ENCODE results near the gene SPOCK1. TPM values are rescaled to one million over a fixed set of nuclear protein-coding genes. Genes with fewer than 3 reads are reported as not detected.

The SPOCK1 gene
- total and polyA plus RNA-seq, 2 of the 4 experiments (the other 2 are of a cell fraction), result 5.0 to 20.3 TPM

DNA sequence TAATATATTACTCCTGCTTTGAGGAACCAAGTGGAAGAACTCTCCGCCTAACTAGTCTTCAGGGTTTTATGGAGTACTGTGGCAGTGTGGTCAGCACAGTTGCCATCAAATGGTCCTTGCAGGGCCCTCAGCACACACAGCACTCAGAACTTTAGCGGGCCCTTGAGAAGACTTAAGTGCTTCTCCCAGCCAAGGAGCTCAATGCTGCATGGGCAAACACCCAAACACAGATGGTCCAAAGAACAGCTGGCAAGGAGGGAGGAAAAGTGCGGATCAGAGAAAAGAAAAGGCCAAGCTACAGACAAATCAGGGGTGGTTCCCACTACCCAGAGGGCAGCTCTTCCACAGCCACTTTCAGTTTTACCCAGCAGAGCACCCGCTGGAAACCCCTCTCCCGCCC lies 98.6 kb downstream of the SPOCK1 start:
- WGBS, 2 experiments (ENCODE audit: extremely low coverage in 2 of 2, insufficient read length in 1 of 2), result no CpG with 5 or more reads among the region's 5 CpGs
- ATAC-seq (ENCODE audit: low read depth) (no peak), DNase-seq (no peak)
- Histone ChIP-seq H3K79me1 (ENCODE audit: low read depth in 1 of 2, low read length in 2 of 2) (no peaks in the 10 kb centered on the region), H3K18ac (ENCODE audit: low read depth, low read length) (no peak overlapping the region), H4K20me1 (ENCODE audit: insufficient read depth, low read length) (no peaks in the 10 kb centered on the region), H3K23ac (ENCODE audit: low read depth, low read length) (no peak overlapping the region), H3K4ac (ENCODE audit: low read depth, low read length) (no peak overlapping the region), H4K91ac (ENCODE audit: insufficient read depth, low read depth, low read length) (no peak overlapping the region), H2BK120ac (ENCODE audit: low read depth, low read length) (no peak overlapping the region), H3K9me3 (ENCODE audit: control insufficient read depth, insufficient read depth, low read length) (no peaks in the 10 kb centered on the region), H3K27me3 (ENCODE audit: control insufficient read depth, insufficient read depth, low read length) (no peaks in the 10 kb centered on the region), H3K27ac (ENCODE audit: insufficient read depth, low read length) (no peak overlapping the region), H3K4me3 (ENCODE audit: insufficient read depth, low read depth, low read length) (no peak overlapping the region), H3K36me3 (ENCODE audit: control insufficient read depth, insufficient read depth, low read length) (no peaks in the 10 kb centered on the region), H4K5ac (ENCODE audit: low read depth, low read length) (no peak overlapping the region), H2AK5ac (ENCODE audit: low read depth, low read length) (no peak overlapping the region), H2AFZ (replicated peaks; ENCODE audit: low read length, poor library complexity) (no peak overlapping the region), H3K56ac (ENCODE audit: extremely low read depth, insufficient read depth, low read length) (no peak overlapping the region), H2BK15ac (ENCODE audit: low read depth, low read length) (no peak overlapping the region), H4K8ac (ENCODE audit: low read depth in 2 of 2, low read length in 2 of 2) (no peak overlapping the region), H3K9me1 (ENCODE audit: insufficient read depth, low read length) (no peaks in the 10 kb centered on the region), H2BK5ac (ENCODE audit: low read depth, low read length, poor library complexity, severe bottlenecking) (no peak overlapping the region), H2AK9ac (replicated peaks; ENCODE audit: low read depth, low read length, poor library complexity) (no peak overlapping the region), H3K14ac (replicated peaks; ENCODE audit: low read depth, low read length) (no peak overlapping the region), H2BK20ac (ENCODE audit: low read depth, low read length) (no peak overlapping the region), H3K9ac (ENCODE audit: low read depth, low read length) (no peak overlapping the region), H3K4me2 (ENCODE audit: low read depth, low read length) (no peak overlapping the region), H3K4me1 (ENCODE audit: control insufficient read depth, insufficient read depth, low read length) (no peaks in the 10 kb centered on the region)
- dilution Hi-C loops (cut with HindIII; ENCODE audit: low sequenced_read_pairs, unreplicated experiment), result no loop called here
- no TSS peak for BruUV-seq (replicated peaks)
- ChIA-PET POLR2A (ENCODE audit: unreplicated experiment) (no interaction called here), CTCF (no interaction called here)
- in situ Hi-C loops (cut with MboI; ENCODE audit: low sequenced_read_pairs), result no loop called here
- intact Hi-C loops (cut with micrococcal nuclease), result no loop called here
- no peak for TF ChIP-seq NFE2L2 (IDR thresholded peaks at IDR 0.05; ENCODE audit: low read depth, low read length)
- TF ChIP-seq, protein P1, sequence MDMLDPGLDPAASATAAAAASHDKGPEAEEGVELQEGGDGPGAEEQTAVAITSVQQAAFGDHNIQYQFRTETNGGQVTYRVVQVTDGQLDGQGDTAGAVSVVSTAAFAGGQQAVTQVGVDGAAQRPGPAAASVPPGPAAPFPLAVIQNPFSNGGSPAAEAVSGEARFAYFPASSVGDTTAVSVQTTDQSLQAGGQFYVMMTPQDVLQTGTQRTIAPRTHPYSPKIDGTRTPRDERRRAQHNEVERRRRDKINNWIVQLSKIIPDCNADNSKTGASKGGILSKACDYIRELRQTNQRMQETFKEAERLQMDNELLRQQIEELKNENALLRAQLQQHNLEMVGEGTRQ (IDR thresholded peaks at IDR 0.05; ENCODE audit: low read depth, low read length), result no peak
- no peak for TF ChIP-seq FOS (IDR thresholded peaks at IDR 0.05; ENCODE audit: low read depth, low read length)
- TF ChIP-seq, protein P2, sequence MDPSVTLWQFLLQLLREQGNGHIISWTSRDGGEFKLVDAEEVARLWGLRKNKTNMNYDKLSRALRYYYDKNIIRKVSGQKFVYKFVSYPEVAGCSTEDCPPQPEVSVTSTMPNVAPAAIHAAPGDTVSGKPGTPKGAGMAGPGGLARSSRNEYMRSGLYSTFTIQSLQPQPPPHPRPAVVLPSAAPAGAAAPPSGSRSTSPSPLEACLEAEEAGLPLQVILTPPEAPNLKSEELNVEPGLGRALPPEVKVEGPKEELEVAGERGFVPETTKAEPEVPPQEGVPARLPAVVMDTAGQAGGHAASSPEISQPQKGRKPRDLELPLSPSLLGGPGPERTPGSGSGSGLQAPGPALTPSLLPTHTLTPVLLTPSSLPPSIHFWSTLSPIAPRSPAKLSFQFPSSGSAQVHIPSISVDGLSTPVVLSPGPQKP (IDR thresholded peaks at IDR 0.05; ENCODE audit: borderline replicate concordance, low read depth, low read length), result no peak
- TF ChIP-seq, protein P3, sequence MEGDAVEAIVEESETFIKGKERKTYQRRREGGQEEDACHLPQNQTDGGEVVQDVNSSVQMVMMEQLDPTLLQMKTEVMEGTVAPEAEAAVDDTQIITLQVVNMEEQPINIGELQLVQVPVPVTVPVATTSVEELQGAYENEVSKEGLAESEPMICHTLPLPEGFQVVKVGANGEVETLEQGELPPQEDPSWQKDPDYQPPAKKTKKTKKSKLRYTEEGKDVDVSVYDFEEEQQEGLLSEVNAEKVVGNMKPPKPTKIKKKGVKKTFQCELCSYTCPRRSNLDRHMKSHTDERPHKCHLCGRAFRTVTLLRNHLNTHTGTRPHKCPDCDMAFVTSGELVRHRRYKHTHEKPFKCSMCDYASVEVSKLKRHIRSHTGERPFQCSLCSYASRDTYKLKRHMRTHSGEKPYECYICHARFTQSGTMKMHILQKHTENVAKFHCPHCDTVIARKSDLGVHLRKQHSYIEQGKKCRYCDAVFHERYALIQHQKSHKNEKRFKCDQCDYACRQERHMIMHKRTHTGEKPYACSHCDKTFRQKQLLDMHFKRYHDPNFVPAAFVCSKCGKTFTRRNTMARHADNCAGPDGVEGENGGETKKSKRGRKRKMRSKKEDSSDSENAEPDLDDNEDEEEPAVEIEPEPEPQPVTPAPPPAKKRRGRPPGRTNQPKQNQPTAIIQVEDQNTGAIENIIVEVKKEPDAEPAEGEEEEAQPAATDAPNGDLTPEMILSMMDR (conservative IDR thresholded peaks at IDR 0.05; ENCODE audit: low read depth, low read length), result no peak
- TF ChIP-seq MAZ (IDR thresholded peaks at IDR 0.05; ENCODE audit: borderline replicate concordance, low read depth, low read length), result no peak
- no peak for TF ChIP-seq RCOR1 (IDR thresholded peaks at IDR 0.05; ENCODE audit: insufficient replicate concordance, low read length)
- no peak for TF ChIP-seq CHD1 (IDR thresholded peaks at IDR 0.05; ENCODE audit: low read depth, low read length)
- TF ChIP-seq CEBPB (IDR thresholded peaks at IDR 0.05; ENCODE audit: low read depth, low read length), result no peak
- no peak for TF ChIP-seq BHLHE40 (IDR thresholded peaks at IDR 0.05; ENCODE audit: low read depth, low read length)
- no peak for TF ChIP-seq MXI1 (IDR thresholded peaks at IDR 0.05; ENCODE audit: borderline replicate concordance, low read depth, low read length)

All from IMR-90 (cell line).